ENCODE data around the gene GNG4.
A peak's percentile ranks its signal among the peaks of the same experiment; 100 is the strongest.

The GNG4 gene

DNA sequence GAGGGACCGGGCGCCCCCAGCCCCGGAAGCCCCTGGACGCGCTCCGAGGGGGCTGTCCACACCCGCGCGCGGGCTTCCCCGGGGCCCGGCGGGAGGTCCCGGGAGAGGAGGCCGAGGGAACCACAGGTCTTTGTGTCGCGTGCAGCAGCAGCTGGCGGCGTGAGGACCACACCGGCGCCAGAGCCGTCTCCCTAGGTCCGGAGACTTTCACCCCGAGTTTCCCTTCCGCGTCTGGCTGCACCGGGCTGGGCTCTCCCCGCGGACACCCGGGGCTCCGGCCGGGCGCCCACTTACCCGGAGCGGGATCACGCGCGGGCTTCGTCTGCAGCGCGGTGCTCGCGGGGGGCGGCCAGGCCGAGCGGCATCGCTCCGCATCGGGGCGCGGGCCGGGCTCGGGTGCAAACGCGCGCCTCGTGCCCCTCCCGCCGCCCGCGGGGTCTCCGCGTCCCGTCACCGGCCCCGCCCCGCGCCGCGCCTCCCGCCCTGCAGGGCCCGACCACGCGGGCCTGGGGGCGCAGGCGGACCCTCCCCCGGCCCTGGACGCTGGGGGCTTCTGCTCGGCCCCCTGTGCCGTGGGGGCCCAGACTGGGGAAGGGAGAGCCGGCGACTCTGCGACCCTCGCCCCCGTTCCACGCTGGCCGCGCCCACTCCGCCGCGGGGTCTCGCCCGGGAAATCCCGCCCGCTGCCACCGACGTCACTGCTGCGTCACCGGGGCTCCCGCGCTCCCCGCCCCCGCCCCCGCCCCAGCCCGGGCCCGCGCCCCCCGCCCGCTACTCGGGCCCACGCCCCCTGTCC, at the start of gene GNG4:
Gene GNG4 (minus strand): TSS at position 417 of the 796 bp plus-strand sequence. CDS start 65,946 bp downstream, outside the sequence.
- DNase-seq (ENCODE audit: low spot score): no peak

- peak; percentile 18 for DNase-seq (ENCODE audit: low spot score)
These were observed 47.9 kb upstream of the GNG4 start for GRCh38 chr1:235697508-235697907.

- DNase-seq (ENCODE audit: low spot score): no peak
These were observed 39.8 kb upstream of the GNG4 start for GRCh38 chr1:235689356-235689755.

GRCh38 chr1:235688096-235688495, 38.5 kb upstream of the GNG4 start:
- DNase-seq (ENCODE audit: low spot score): no peak

GRCh38 chr1:235683653-235684052, 34.1 kb upstream of the GNG4 start:
- no peak for DNase-seq (ENCODE audit: low spot score)

- DNase-seq (ENCODE audit: low spot score): no peak
These were observed 32.6 kb upstream of the GNG4 start for GRCh38 chr1:235682216-235682615.

- DNase-seq (ENCODE audit: low spot score): no peak
These were observed 30.1 kb upstream of the GNG4 start for GRCh38 chr1:235679644-235680043.

GRCh38 chr1:235679005-235679404, 29.4 kb upstream of the GNG4 start:
- DNase-seq (ENCODE audit: low spot score): no peak

DNA sequence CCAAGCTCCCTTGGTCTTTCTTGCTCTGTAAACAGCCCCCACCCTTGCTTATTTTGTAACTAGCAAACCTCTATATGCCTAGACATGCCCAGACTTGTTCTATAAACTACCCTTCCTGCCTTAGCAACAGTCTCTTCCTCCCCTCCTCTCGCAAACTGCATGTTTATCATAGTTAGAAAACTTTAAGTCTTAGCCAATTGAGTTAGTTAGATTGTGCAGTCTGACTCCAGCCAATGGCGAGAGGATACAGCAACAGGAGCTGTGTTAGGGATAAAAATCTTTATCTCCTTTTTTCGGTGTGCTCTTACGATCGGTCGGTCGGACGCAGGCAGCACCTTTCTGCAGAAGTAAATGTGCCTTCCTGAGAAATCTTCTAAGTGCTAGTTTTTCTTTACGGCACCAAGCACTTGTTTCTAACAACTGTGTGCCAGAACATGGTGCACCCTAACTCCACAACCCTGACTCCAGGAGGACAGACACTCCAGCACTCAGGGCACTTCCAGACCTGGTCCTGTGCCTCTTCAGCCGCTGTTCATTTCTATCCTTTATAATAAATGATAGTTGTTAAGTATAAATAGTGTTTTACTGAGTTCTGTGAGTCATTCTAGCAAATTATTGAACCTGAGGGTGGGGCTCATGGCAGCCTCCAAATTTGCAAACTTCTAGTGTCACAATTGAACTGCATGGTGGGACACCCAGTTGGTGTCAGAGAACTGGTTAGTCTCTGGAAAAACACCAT, 25.7 kb upstream of the GNG4 start:
- DNase-seq (ENCODE audit: low spot score): no peak

DNA sequence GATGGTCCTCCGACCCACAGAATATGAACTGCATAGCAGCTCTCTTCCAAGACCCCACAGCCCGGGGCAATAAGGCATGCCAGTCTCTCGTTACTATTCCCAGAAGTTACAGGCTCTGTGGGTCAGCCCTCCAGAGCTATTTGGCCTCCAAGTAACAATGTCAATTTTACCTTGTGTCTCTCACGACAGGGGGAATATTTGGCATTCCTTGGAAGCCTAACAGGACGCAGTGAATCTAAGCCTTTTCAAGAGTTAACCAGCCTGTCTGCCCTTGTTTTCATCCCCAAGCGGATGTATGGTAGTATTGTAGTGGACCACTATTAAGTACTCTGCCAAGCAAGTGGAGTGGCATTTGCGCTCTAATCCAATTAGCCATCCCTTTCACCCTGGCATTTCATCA, 24.4 kb upstream of the GNG4 start:
- no peak for DNase-seq (ENCODE audit: low spot score)

DNA sequence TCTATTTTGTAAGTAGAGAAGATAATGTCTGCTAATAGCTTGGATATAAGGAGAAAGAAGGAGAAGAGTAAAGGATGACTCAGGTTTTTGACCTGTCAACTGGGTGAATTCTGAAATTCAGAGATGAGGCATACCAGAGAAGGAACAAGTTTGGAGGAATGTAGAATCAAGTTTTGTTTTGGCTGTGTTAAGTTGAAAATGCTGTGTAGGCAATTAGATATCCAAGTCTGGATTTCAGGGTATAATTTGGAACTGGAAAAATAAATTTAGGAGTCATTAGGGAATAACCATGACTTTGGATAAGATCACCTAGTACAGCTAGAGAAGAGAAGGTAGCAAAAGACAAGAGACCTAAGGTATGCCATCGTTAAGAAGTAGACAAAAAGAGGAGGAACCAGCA, 22.4 kb upstream of the GNG4 start:
- DNase-seq (ENCODE audit: low spot score): no peak

DNA sequence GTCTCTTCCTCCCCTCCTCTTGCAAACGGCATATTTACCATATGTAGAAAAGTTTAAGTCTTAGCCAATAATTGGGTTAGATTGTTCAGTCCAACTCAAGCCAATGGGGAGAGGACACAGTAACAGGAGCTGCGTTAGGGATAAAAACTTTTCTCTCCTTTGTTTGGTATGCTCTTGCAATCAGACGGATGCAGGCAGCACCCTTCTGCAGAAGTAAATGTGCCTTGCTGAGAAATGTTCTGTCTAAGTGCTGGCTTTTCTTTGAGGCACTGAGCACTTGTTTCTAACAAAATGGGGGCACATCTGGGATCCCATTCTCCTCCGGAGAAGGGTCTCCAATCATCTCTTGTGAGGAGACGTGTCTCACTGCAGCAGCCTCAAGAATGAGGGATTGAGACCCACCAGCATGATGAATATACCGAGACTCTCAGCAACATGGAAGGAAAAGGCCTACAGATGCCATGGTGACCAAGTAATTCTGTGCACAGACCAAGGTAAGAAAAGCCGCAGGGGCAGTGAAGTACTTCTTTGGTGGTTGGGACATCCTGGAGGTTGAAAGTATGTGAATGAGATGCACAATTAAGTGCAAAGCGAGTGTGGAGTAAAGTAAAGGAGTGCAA, 20.7 kb upstream of the GNG4 start:
- no peak for DNase-seq (ENCODE audit: low spot score)

GRCh38 chr1:235669277-235669676, 19.7 kb upstream of the GNG4 start:
- no peak for DNase-seq (ENCODE audit: low spot score)

DNA sequence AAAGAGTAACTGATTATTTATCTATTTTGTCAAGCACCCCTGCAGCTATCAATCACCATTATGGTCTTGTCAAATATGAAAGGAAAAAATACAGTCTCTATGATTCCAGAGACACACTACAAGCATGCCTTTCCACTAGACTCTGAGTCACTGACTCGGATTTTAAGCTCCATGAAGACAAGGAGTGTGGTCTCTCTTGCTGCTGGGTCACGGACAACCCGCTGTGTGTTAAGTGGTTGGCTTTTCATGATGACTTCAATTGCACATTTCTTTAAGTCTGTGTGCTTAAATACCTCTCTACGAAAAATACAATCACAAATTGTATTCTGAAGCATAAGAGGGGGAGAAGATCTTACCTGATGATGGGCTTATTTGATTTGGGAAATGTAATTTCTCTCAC, 14.0 kb upstream of the GNG4 start:
- DNase-seq (ENCODE audit: low spot score): no peak

GRCh38 chr1:235661568-235661967, 12.0 kb upstream of the GNG4 start:
- DNase-seq (ENCODE audit: low spot score): no peak

- no peak for DNase-seq (ENCODE audit: low spot score)
These were observed 9.7 kb upstream of the GNG4 start for GRCh38 chr1:235659186-235659771.

DNA sequence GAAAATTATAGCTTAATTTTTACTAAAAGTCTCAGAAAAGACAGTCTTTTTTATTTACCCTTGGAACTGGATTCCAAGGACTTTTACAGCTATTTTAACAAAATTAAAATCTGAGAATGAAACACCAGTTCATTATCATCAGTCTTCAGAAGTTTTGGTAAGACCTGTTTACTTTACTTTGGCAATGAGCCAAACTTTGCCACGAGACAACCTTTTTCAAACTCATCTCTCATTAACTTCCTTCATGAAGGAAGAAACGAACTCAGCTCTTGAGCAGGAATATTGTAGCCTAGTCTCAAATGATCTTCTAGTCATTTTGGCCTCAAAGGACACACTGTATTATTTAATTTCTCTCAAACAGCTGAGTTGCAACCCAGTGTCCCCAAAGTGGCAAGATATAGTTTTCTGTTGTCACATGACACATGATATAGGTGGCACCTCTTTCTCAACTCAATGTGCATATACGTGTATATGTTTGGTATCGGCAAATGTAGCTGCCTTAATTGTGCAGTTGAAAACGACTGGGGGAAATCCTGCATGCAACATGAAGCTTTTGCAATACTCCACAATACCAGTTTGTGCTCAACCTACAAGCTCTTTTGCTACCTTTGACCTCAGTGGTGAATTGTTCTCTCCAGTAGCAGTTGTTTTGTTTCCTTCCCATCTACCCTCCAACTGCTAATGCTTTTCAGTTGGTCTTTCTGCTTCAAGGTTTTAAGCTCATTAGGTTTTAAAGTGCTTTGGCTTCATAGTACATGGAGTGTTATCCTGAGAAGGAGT, 8.4 kb upstream of the GNG4 start:
- DNase-seq (ENCODE audit: low spot score): no peak

GRCh38 chr1:235657269-235657668, 7.7 kb upstream of the GNG4 start:
- DNase-seq (ENCODE audit: low spot score): no peak

DNA sequence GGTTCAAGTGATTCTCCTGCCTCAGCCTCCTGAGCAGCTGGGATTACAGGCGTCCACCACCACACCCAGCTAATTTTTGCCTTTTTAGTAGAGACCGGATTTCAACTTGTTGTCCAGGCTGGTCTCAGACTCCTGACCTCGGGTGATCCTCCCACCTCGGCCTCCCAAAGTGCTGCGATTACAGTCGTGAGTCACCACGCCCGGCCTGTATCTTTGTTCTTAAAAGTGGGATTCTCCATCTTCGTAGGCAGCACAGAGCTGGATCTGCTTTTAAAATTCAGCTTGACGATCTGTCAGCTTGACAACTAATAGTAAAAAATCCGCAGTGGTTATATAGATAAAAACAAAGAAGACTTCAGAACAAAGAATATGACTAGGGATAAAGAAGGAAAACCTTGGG, 2.8 kb upstream of the GNG4 start:
- no peak for DNase-seq (ENCODE audit: low spot score)

DNA sequence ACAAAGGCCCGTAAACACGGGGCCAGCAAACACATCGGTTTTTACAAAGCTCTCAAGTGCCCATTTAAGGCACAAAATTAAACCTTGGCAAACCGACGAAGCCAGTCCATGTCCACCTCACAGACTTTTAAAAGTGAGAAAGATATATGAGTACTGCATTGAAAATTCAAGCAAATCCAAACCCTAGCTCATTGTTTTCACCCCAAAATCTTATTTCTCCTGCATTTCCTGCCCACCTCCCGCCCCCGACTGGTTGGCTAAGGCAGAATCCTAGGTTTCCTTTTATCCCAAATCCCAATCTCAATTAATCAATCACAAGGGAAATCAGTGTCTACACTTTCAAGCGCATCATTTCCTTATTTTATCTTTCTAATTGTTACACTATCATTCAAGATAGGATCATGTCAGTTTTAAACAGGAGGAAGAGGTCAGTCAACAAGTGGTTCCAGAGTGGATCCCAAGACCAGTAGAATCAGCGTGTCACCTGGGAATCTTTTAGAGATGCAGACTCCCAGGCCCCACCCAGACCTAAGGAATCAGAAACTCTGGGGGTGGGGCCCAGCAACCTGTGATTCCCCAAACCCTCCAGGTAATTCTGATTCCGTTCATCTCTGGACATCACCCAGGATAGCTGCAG, 1.7 kb upstream of the GNG4 start:
- no peak for DNase-seq (ENCODE audit: low spot score)

All from CD4-positive, alpha-beta T cell treated with Interleukin-2 at 100 ng/mL for 4 hours (primary cell).